ENCODE measurements around the gene RILPL1.
"Not testable (repeated sequence)": the region's sequence is repeated elsewhere in the genome, so short reads cannot be mapped to it uniquely, and the experiment has no call there.

Gene RILPL1

GRCh38 chr12:123559468-123559867, 25.9 kb upstream of the RILPL1 start:
- Histone ChIP-seq H3K9me3 (replicated peaks in 1 of 11) (no peaks in the 10 kb centered on the region), H3K27ac (no peak overlapping the region), H3K4me2 (peak overlapping the region in 10 of 11 experiments; percentile 5 to 69 (median 36); a peak in 16 of 22 replicates), H3K36me3 (no peaks in the 10 kb centered on the region), H3K9ac (no peak overlapping the region), H3K4me1 (peaks cover 5 to 12% (median 8%) of the 10 kb centered on the region in 10 experiments; a peak in 18 of 20 replicates), H3K4me3 (no peak overlapping the region), H4K20me1 (no peaks in the 10 kb centered on the region), H3K27me3 (no peaks in the 10 kb centered on the region)
- no peak for TF ChIP-seq Cebpa-rat (IDR thresholded peaks at IDR 0.05)

GRCh38 chr12:123558487-123558886, 25.0 kb upstream of the RILPL1 start:
- H4K20me1 ChIP-seq; H3K4me3 ChIP-seq; H3K36me3 ChIP-seq; H3K4me2 ChIP-seq; H3K9me3 ChIP-seq (replicated peaks in 1 of 11); H3K27ac ChIP-seq; H3K9ac ChIP-seq; H3K27me3 ChIP-seq: not testable (repeated sequence)
- H3K4me1 ChIP-seq: peaks cover 5 to 12% (median 8%) of the 10 kb centered on the region in 10 experiments; a peak in 18 of 20 replicates

- not testable (repeated sequence) for H3K4me3 ChIP-seq; H3K27ac ChIP-seq; H3K27me3 ChIP-seq; H3K36me3 ChIP-seq; H3K9ac ChIP-seq; H3K9me3 ChIP-seq (replicated peaks in 1 of 11); H4K20me1 ChIP-seq; H3K4me2 ChIP-seq
- peaks cover 5 to 11% (median 8%) of the 10 kb centered on the region in 10 experiments; a peak in 18 of 20 replicates for H3K4me1 ChIP-seq
Observed at GRCh38 chr12:123554843-123555242, 21.3 kb upstream of the RILPL1 start.

- not testable (repeated sequence) for H3K4me3 ChIP-seq; H3K4me2 ChIP-seq; H3K27me3 ChIP-seq; H3K36me3 ChIP-seq; H4K20me1 ChIP-seq; H3K9me3 ChIP-seq (replicated peaks in 1 of 11); H3K4me1 ChIP-seq; H3K27ac ChIP-seq; H3K9ac ChIP-seq
Observed at GRCh38 chr12:123554136-123554535, 20.6 kb upstream of the RILPL1 start.

- H3K9ac ChIP-seq: no peak overlapping the region
- H4K20me1 ChIP-seq: no peaks in the 10 kb centered on the region
- H3K4me3 ChIP-seq: no peak overlapping the region
Observed at GRCh38 chr12:123550700-123551099, 17.2 kb upstream of the RILPL1 start.

DNA sequence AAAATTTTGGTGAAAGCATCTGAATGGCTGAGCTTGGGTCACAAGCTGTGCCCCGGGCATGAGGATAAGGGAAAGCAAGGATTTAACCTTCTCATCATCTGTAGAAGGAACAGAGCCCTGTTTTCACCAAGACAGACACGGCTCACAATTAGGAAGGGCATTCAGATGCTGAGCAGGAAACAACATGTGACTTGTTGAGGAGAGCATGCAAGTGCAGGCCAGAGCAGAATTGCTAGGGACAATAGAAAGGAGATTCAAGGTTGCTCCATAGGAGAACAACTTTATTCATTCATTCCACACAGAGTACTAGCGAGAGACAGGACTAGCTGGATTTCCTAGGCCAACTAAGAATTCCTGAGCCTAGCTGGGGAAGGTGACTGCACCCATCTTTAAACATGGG, 14.6 kb upstream of the RILPL1 start:
- Histone ChIP-seq H3K4me2 (no peak overlapping the region), H3K27me3 (no peaks in the 10 kb centered on the region), H4K20me1 (no peaks in the 10 kb centered on the region), H3K27ac (no peak overlapping the region), H3K9me3 (replicated peaks in 1 of 11) (peaks cover 0 to 6% (median 0%) of the 10 kb centered on the region in 11 experiments; a peak in 1 of 22 replicates), H3K36me3 (no peaks in the 10 kb centered on the region), H3K4me1 (no peaks in the 10 kb centered on the region), H3K9ac (no peak overlapping the region), H3K4me3 (no peak overlapping the region)
- TF ChIP-seq Cebpa-rat (IDR thresholded peaks at IDR 0.05): no peak

More at GRCh38 chr12:123550700-123551099, 17.2 kb upstream of the RILPL1 start:
- Histone ChIP-seq H3K4me1 (no peaks in the 10 kb centered on the region), H3K9me3 (replicated peaks in 1 of 11) (peaks cover 0 to 6% (median 0%) of the 10 kb centered on the region in 11 experiments; a peak in 1 of 22 replicates), H3K4me2 (no peak overlapping the region), H3K36me3 (no peaks in the 10 kb centered on the region), H3K27me3 (no peaks in the 10 kb centered on the region), H3K27ac (no peak overlapping the region)
- no peak for TF ChIP-seq Cebpa-rat (IDR thresholded peaks at IDR 0.05)

DNA sequence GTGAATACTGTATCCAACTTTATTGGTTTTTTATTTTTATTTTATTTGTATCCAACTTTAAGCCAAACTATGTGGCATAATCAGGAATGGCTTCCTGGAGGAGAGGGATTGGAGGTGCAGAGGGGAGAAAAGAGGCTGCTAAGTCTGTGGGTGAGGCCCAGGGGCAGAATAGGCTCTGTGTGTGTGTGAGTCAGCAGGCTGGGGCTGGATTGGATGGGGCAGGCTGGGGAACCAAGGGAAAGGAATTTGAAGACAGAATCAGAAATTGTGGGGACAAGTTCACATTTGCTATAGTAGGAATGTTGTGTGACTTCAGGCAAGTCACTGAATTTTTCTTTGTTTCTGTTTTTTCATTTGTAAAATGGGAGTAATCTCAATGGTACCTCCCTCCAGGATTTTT, 12.8 kb upstream of the RILPL1 start:
- H4K20me1 ChIP-seq: no peaks in the 10 kb centered on the region
- no peak overlapping the region for H3K4me2 ChIP-seq
- no peak overlapping the region for H3K4me3 ChIP-seq
- TF ChIP-seq Cebpa-rat (IDR thresholded peaks at IDR 0.05): no peak
- no peak overlapping the region for H3K27ac ChIP-seq
- H3K9ac ChIP-seq: no peak overlapping the region
- no peaks in the 10 kb centered on the region for H3K36me3 ChIP-seq
- no peaks in the 10 kb centered on the region for H3K27me3 ChIP-seq
- H3K9me3 ChIP-seq (replicated peaks in 1 of 11): peaks cover 0 to 6% (median 0%) of the 10 kb centered on the region in 11 experiments; a peak in 1 of 22 replicates
- H3K4me1 ChIP-seq: no peaks in the 10 kb centered on the region

- no peak for TF ChIP-seq Cebpa-rat (IDR thresholded peaks at IDR 0.05)
- H3K36me3 ChIP-seq: no peaks in the 10 kb centered on the region
- H3K4me1 ChIP-seq: no peaks in the 10 kb centered on the region
- H3K4me3 ChIP-seq: no peak overlapping the region
- no peaks in the 10 kb centered on the region for H3K27me3 ChIP-seq
- H3K27ac ChIP-seq: no peak overlapping the region
- no peak overlapping the region for H3K9ac ChIP-seq
- H3K9me3 ChIP-seq (replicated peaks in 1 of 11): peaks cover 0 to 6% (median 0%) of the 10 kb centered on the region in 11 experiments; a peak in 1 of 22 replicates
- H3K4me2 ChIP-seq: no peak overlapping the region
- H4K20me1 ChIP-seq: no peaks in the 10 kb centered on the region
Observed at GRCh38 chr12:123543541-123543940, 10.0 kb upstream of the RILPL1 start.

DNA sequence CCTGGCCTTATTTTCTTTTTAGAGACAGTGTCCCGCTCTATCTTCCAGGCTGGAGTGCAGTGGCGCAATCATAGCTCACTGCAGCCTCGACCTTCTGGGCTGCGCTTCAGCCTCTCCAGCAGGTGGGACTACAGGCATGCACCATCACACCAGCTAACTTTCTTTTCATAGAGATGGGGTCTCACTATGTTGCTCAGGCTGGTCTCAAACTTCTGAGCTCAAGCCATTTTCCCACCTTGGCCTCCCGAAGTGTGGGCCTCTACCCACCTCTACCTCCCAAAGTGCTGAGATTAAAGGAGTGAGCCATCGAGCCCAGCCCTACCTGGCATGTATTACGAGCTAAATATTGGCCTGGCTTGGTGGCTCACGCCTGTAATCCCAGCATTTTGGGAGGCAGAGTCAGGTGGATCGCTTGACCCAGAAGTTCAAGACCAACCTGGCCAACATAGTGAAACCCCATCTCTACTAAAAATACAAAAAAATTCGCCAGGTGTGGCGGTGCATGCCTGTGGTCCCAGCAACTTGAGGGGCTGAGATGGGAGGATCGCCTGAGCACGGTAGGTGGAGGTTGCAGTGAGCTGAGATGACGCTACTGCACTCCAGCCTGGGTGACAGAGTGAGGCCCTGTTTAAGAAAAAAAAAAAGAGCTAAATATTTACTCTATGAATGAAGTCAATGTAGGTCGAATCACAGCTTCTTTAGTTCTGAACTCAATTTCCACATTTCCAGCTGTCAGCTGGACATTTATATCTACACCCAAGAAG, 7.6 kb upstream of the RILPL1 start:
- Histone ChIP-seq H3K9ac (no peak overlapping the region), H3K4me2 (no peak overlapping the region), H4K20me1 (no peaks in the 10 kb centered on the region), H3K4me1 (no peaks in the 10 kb centered on the region), H3K9me3 (replicated peaks in 1 of 11) (no peaks in the 10 kb centered on the region), H3K27me3 (no peaks in the 10 kb centered on the region), H3K27ac (no peak overlapping the region), H3K36me3 (no peaks in the 10 kb centered on the region), H3K4me3 (no peak overlapping the region)
- TF ChIP-seq Cebpa-rat (IDR thresholded peaks at IDR 0.05): no peak

DNA sequence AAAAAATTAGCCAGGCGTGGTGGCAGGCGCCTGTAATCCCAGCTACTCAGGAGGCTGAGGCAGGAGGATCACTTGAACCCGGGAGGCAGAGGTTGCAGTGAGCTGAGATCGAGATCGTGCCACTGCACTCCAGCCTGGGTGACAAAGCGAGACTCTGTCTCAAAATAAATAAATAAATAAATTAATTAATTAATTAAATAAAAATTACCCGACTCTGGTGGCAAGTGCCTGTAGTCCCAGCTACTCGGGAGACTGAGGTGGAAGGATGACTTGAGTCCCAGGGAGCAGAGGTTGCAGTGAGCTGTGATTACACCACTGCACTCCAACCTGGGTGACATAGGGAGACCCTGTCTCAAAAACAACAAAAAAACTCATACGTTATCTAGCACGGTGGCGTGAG, 2.4 kb upstream of the RILPL1 start:
- not testable (repeated sequence) for H3K9me3 ChIP-seq (replicated peaks in 1 of 11); H3K9ac ChIP-seq

More for the DNA sequence above, 2.4 kb upstream of the RILPL1 start:
- not testable (repeated sequence) for H3K36me3 ChIP-seq, H3K27ac ChIP-seq, H3K4me3 ChIP-seq, H3K4me2 ChIP-seq, H3K27me3 ChIP-seq
- H4K20me1 ChIP-seq: peaks cover 4 to 23% (median 14%) of the 10 kb centered on the region in 11 experiments; a peak in 17 of 22 replicates
- H3K4me1 ChIP-seq: peaks cover 21 to 32% (median 30%) of the 10 kb centered on the region in 10 experiments
